ENCODE data around the gene ZBTB47. TPM values are rescaled to one million over a fixed set of nuclear protein-coding genes. Genes with fewer than 3 reads are reported as not detected.
A peak's percentile ranks its signal among the peaks of the same experiment; 100 is the strongest.

The ZBTB47 gene
- total RNA-seq, 1 donor from 2014 or later, result 38.8 TPM

GRCh38 chr3:42691816-42692666 lies 38.5 kb downstream of the ZBTB47 start:
- Mint-ChIP-seq H3K4me3 (ENCODE audit: unreplicated experiment) (no peak overlapping the region), H3K27ac (ENCODE audit: unreplicated experiment) (no peak overlapping the region), H3K4me1 (ENCODE audit: low read depth) (no peaks in the 10 kb centered on the region), H3K27me3 (ENCODE audit: low read depth) (peaks cover 23% of the 10 kb centered on the region), H3K36me3 (ENCODE audit: low read depth) (no peaks in the 10 kb centered on the region), H3K9me3 (ENCODE audit: low read depth) (no peaks in the 10 kb centered on the region)
- DNase-seq (ENCODE audit: low spot score), result peak; percentile 58
- TF ChIP-seq CTCF (IDR thresholded peaks at IDR 0.05), result no peak

GRCh38 chr3:42692667-42693529 lies 39.4 kb downstream of the ZBTB47 start:
- H3K4me3 Mint-ChIP-seq (ENCODE audit: unreplicated experiment), result no peak overlapping the region
- no peak for DNase-seq (ENCODE audit: low spot score)
- peaks cover 23% of the 10 kb centered on the region for H3K27me3 Mint-ChIP-seq (ENCODE audit: low read depth)
- no peaks in the 10 kb centered on the region for H3K4me1 Mint-ChIP-seq (ENCODE audit: low read depth)
- H3K36me3 Mint-ChIP-seq (ENCODE audit: low read depth), result no peaks in the 10 kb centered on the region
- no peak for TF ChIP-seq CTCF (IDR thresholded peaks at IDR 0.05)
- H3K27ac Mint-ChIP-seq (ENCODE audit: unreplicated experiment), result no peak overlapping the region
- no peaks in the 10 kb centered on the region for H3K9me3 Mint-ChIP-seq (ENCODE audit: low read depth)

- Mint-ChIP-seq H3K9me3 (ENCODE audit: low read depth) (no peaks in the 10 kb centered on the region), H3K27me3 (ENCODE audit: low read depth) (peaks cover 25% of the 10 kb centered on the region), H3K4me3 (ENCODE audit: unreplicated experiment) (no peak overlapping the region), H3K4me1 (ENCODE audit: low read depth) (no peaks in the 10 kb centered on the region), H3K36me3 (ENCODE audit: low read depth) (no peaks in the 10 kb centered on the region), H3K27ac (ENCODE audit: unreplicated experiment) (no peak overlapping the region)
- DNase-seq (ENCODE audit: low spot score), result peak; percentile 51
- TF ChIP-seq CTCF (IDR thresholded peaks at IDR 0.05), result no peak
These were observed 40.0 kb downstream of the ZBTB47 start for GRCh38 chr3:42693530-42693930.

- Mint-ChIP-seq H3K4me3 (ENCODE audit: unreplicated experiment) (no peak overlapping the region), H3K4me1 (ENCODE audit: low read depth) (no peaks in the 10 kb centered on the region), H3K27me3 (ENCODE audit: low read depth) (peaks cover 24% of the 10 kb centered on the region), H3K27ac (ENCODE audit: unreplicated experiment) (no peak overlapping the region), H3K36me3 (ENCODE audit: low read depth) (no peaks in the 10 kb centered on the region), H3K9me3 (ENCODE audit: low read depth) (no peaks in the 10 kb centered on the region)
- no peak for DNase-seq (ENCODE audit: low spot score)
- no peak for TF ChIP-seq CTCF (IDR thresholded peaks at IDR 0.05)
These were observed 40.9 kb downstream of the ZBTB47 start for GRCh38 chr3:42694366-42694765.

All from chondrocyte (in vitro differentiated cells).